GM12878 (cell line): Measurements from ENCODE around the gene BANP.
"Not testable (repeated sequence)": the region's sequence is repeated elsewhere in the genome, so short reads cannot be mapped to it uniquely, and the experiment has no call there.

Experiments
- CHD2 ChIP-seq: IDR thresholded peaks from 2 replicates; pipeline ENCODE4 v1.6.1; 2011; ENCODE audit warnings: low read depth, low read length, improper control_type of control experiment, borderline replicate concordance
- EP300 ChIP-seq, 2 experiments: fragments of 150-350 bp in 1 of 2; IDR thresholded peaks; 2 replicates each; pipeline ENCODE4 v1.6.1; 2011 to 2012; ENCODE audit warnings: low read depth in 2 of 2, low read length in 2 of 2, borderline replicate concordance in 1 of 2, improper control_type of control experiment in 1 of 2, inconsistent platforms in 1 of 2; ENCODE audit not compliant: control insufficient read depth in 1 of 2
- POLR2A ChIP-seq: IDR thresholded peaks from 2 replicates; pipeline ENCODE4 v1.6.1; 2011; ENCODE audit warnings: low read depth, mild to moderate bottlenecking, low read length
- SRF ChIP-seq, 2 experiments: IDR thresholded peaks; 2 replicates each; pipeline ENCODE4 v1.6.1; 2011; ENCODE audit warnings: low read depth in 2 of 2, low read length in 2 of 2, mild to moderate bottlenecking in 1 of 2, moderate library complexity in 1 of 2
- SUZ12 ChIP-seq: fragments of 200-600 bp; sonication (generic); IDR thresholded peaks from one replicate; pipeline ENCODE4 v1.6.1; 2018; ENCODE audit warnings: antibody characterized with exemption, mild to moderate bottlenecking; ENCODE audit not compliant: unreplicated experiment
- WRNIP1 ChIP-seq: IDR thresholded peaks from 2 replicates; pipeline ENCODE4 v1.6.1; 2011; ENCODE audit warnings: low read depth, low read length, improper control_type of control experiment, borderline replicate concordance
- TF ChIP-seq, protein P1 (sequence below), 3 experiments: IDR thresholded peaks in 2 of 3; conservative IDR thresholded peaks in 1 of 3; 2 replicates each; pipeline ENCODE4 v1.5.1; 2011; ENCODE audit warnings: low read depth in 3 of 3, low read length in 3 of 3, mild to moderate bottlenecking in 3 of 3, control low read depth in 2 of 3, moderate library complexity in 2 of 3, inconsistent platforms in 1 of 3, mixed read lengths in 1 of 3; ENCODE audit not compliant: control insufficient read depth in 2 of 3, insufficient read depth in 1 of 3; ENCODE audit errors: extremely low read depth in 1 of 3

DNA sequence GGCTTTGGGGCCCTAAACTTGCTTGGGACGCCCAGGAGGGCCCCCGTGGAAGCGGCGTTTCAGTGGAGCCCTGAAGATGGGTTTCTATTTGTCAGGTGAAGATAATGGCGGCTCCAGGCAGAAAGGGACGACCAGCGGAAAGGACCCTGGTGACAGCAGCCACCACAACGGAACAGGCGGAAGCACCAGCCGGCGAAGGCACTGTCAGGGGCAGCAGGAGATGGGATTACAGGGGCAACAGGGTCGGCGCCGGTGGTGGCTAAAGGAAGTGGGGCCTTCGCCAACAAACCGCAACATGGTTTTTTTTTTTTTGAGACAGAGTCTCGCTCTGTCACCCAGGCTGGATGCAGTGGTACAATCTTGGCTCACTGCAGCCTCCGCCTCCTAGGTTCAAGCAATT lies 38.5 kb upstream of the BANP start:
- TF ChIP-seq SUZ12; POLR2A; CHD2; WRNIP1; EP300 (IDR thresholded peaks at IDR 0.05; ENCODE audit: borderline replicate concordance in 1 of 2, control insufficient read depth in 1 of 2, low read depth in 2 of 2, low read length in 2 of 2); SRF (IDR thresholded peaks at IDR 0.05; ENCODE audit: low read depth in 2 of 2, low read length in 2 of 2): not testable (repeated sequence)
- TF ChIP-seq, protein P1, sequence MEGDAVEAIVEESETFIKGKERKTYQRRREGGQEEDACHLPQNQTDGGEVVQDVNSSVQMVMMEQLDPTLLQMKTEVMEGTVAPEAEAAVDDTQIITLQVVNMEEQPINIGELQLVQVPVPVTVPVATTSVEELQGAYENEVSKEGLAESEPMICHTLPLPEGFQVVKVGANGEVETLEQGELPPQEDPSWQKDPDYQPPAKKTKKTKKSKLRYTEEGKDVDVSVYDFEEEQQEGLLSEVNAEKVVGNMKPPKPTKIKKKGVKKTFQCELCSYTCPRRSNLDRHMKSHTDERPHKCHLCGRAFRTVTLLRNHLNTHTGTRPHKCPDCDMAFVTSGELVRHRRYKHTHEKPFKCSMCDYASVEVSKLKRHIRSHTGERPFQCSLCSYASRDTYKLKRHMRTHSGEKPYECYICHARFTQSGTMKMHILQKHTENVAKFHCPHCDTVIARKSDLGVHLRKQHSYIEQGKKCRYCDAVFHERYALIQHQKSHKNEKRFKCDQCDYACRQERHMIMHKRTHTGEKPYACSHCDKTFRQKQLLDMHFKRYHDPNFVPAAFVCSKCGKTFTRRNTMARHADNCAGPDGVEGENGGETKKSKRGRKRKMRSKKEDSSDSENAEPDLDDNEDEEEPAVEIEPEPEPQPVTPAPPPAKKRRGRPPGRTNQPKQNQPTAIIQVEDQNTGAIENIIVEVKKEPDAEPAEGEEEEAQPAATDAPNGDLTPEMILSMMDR (IDR thresholded peaks at IDR 0.05 in 2 of 3, conservative IDR thresholded peaks at IDR 0.05 in 1 of 3; ENCODE audit: control insufficient read depth in 2 of 3, extremely low read depth in 1 of 3, insufficient read depth in 1 of 3, low read depth in 3 of 3, low read length in 3 of 3): not testable (repeated sequence)
